GM10266 (cell line): ENCODE measurements around the gene CFAP20DC.

ENCODE experiments used
- DNase-seq: peaks from one replicate; pipeline ENCODE4 v3.0.0; 2012; ENCODE audit errors: extremely low spot score
- TF ChIP-seq, protein P1 (sequence below): IDR thresholded peaks from 2 replicates; pipeline ENCODE4 v1.5.1; 2012; ENCODE audit warnings: mild to moderate bottlenecking, low read depth; ENCODE audit not compliant: control insufficient read depth, insufficient read depth; ENCODE audit errors: missing control alignments

Gene CFAP20DC

DNA sequence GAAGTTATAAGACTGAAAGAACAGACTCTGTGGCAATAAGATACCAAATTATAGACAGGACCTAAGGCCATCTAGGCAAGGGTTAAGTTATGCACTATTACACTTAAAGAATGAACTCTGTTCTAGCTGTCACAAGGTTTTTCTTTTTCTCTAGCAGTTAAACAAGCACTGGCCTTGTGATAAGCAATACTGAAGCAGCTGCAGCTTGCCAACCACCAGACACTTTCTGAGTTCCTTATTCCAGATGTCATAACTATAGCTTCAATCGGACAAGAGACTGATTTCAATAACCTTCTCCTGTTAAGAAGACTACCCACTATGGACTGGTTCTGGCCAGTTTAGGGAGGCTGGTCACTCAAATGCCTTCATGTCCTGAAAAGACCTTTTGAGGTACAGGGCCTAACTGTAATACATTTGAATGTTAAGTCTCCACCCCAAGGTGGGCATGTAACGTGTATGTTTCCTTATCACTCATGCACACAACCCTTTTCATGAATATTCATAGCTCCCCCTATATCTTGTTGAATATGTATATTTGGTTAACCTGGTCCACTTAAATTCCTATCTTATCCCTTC, 85.8 kb downstream of the CFAP20DC start:
- TF ChIP-seq, protein P1, sequence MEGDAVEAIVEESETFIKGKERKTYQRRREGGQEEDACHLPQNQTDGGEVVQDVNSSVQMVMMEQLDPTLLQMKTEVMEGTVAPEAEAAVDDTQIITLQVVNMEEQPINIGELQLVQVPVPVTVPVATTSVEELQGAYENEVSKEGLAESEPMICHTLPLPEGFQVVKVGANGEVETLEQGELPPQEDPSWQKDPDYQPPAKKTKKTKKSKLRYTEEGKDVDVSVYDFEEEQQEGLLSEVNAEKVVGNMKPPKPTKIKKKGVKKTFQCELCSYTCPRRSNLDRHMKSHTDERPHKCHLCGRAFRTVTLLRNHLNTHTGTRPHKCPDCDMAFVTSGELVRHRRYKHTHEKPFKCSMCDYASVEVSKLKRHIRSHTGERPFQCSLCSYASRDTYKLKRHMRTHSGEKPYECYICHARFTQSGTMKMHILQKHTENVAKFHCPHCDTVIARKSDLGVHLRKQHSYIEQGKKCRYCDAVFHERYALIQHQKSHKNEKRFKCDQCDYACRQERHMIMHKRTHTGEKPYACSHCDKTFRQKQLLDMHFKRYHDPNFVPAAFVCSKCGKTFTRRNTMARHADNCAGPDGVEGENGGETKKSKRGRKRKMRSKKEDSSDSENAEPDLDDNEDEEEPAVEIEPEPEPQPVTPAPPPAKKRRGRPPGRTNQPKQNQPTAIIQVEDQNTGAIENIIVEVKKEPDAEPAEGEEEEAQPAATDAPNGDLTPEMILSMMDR: no peak
- DNase-seq: no peak

DNA sequence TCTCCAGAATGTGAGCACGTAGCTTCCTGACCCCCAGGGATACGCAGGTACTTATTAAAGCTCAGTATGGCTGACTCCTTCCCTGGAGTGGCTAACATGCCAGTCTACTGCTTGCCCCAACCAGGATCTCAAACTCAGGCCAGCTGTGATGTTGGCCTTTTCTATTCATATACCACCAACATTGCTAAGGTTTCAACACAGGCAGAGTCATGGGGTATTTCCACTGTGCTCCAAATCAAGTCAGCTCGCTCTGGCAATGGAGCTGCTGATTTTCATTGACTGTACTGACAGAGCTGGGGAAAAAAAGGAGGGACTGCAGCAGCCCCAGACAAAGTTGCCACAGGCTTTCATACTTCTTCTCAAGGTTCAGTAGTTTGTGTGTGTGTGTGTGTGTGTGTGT, 87.0 kb downstream of the CFAP20DC start:
- no peak for DNase-seq
- TF ChIP-seq, protein P1: no peak

DNA sequence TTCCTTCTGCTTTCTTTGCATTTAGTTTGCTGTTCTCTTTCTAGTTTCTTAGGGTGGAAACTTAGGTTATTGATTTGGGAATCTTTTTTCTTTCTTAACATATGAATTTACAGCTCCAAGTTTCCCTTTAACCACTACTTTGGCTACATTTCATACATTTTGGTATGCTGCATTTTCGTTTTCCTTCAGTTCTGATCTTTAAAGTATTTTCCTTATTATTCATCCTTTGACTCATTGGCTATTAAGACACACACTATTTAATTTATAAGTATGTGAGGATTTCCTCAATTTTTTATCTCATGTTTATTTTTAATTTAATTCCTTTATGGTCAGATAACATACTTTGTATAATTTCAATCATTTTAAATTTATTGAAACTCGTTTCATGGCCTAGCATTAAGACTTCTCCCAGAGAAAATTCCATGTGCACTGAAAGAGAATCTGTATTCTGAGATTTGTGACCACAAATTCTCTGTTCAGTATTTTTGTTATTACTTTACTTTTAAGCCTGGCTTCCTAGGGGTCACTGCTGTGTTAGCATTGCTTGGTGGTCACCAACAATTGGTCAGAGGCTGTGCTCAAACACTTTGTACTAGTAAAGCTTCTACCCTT, 87.7 kb downstream of the CFAP20DC start:
- TF ChIP-seq, protein P1: no peak
- no peak for DNase-seq

DNA sequence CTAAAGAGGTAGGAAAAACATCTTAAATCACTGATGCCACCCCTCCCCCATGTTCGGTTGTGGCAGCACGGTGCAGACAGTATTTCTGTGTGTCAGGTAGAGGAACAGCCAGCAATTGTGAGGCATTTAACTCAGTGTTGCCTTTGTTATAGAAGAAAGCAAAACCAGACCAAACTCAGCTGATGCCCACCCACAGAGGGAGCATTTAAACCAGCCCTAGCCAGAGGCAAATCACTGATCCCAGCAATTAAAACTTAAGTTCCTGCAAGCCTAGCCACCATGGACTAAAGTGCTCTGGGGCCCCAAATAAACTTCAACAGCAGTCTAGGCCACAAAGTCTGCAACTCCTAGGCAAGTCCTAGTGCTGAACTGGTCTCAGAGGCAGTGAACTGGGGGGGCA, 94.5 kb downstream of the CFAP20DC start:
- no peak for DNase-seq
- TF ChIP-seq, protein P1: no peak

DNA sequence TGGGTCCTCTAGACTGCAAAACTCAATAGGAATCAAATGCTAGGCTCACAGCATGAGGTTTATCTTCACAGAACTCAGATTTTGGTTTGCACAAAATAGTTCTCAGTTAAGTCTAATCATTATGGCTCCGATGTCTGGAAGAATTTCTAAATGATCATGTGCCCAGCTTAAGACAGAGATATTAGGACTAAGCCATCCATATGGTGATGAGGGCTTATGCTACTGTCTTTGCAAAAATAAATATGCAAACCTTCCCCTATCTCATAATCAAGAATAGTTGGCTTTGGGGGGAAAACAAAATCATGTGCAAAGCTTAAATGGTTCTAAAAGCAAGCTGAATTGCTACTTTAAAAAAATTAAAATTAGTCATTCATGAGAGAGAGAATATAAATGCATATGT, 96.5 kb downstream of the CFAP20DC start:
- DNase-seq: no peak
- TF ChIP-seq, protein P1: no peak

DNA sequence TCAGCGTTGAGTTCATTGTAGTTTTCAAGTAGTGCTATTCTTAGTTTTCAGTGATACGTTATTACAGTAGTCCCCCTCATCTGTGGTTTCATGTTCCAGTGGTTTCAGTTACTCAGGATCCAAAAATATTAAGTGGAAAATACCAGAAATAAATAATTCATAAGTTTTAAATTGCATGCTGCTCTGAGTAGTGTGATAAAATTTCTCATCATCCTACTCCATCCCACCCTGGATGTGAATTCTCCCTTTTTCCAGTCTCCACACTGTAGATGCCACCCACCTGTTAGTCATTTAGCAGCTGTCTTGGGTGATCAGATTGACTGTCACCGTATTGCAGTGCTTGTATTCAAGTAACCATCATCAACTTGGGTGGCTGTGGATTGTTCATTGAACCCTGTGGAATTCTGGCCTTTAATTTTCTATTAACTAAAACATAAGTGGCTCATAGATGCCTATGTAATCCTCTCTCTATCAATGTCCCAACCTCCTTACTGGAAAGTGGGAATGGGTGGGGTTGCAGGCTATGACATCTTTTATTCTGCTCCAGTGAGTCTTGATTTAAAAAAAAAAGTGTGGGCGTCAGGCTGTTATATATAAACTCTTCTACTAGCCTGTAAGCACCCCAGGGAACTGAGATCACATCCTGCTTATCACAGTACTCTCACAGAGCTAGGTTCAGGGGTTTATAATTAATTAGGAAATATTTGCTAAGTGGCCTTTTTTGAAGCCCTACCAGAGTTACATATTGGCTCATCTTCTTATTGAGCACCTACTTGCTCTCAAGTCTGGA, 97.5 kb downstream of the CFAP20DC start:
- no peak for DNase-seq
- TF ChIP-seq, protein P1: no peak

DNA sequence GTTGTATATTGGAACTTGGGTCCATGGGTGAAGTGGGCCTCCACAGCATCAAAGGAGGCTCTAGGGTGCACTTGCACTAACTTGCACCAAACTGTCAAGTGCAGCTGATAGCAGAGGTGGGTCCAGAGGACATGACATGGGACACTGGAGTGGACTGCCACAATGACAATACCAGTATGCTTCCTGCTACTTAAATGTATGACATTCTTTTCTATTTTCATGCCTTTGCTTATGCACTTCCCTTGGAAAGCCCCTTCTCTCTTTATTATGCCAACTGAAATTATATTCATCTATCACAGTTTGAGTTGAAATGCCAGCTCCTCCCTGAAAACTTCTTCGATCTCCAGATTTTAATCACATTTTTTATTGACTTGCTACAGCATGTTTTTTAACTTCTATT, 101.8 kb downstream of the CFAP20DC start:
- no peak for DNase-seq

More for the DNA sequence above, 101.8 kb downstream of the CFAP20DC start:
- TF ChIP-seq, protein P1: no peak
